GM18909 (cell line): ENCODE results near the gene RFX4.
A peak's percentile ranks its signal among the peaks of the same experiment; 100 is the strongest.

Experiments used
- ATAC-seq: cut with Tn5 transposase; IDR thresholded peaks from one replicate; pipeline ENCODE4 v1.9.1; 2021; ENCODE audit warnings: mild to moderate bottlenecking; ENCODE audit not compliant: unreplicated experiment, poor library complexity

Gene RFX4

GRCh38 chr12:106757623-106758348, 175.0 kb downstream of the RFX4 start:
- no peak for ATAC-seq

DNA sequence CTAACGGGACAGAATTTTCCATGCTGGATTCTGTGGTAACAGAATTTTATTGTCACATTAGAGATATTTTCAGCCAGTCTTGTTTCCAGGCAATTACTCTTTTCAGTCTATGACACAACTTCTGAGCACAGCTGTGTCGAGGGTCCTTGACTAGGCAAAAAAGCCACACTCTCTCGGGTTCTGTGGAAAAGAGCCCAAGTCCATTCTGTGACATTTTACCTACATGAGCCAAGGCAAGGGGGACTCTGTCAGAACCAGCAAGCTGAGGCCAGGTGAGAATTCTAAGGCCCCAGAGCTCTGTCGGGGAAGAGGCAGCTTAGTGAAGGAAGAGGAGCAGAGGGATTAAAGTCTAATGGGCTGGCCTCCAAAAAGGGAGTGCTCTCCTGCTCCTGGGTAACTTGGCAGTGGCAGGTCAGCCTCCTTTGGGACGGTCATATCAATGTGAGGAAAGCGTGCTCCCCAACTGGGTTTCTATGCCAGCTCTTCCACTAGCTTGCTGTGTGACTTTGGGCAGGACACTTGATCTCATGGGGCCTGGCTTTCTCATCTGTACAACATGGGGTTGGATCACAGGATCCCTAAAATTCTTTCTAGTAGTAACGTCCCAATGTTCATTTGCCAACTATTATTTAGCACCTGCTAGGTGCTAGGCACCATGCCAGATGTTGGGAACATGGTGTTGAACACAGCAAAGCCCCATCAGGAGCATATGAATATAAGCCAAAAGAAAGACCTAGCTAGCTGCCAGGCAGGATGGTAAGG, 175.7 kb downstream of the RFX4 start:
- no peak for ATAC-seq

- peak; percentile 25 for ATAC-seq
Measured at GRCh38 chr12:106759526-106760183, 176.9 kb downstream of the RFX4 start.

- peak; percentile 98 for ATAC-seq
Measured at GRCh38 chr12:106760184-106760531, 177.4 kb downstream of the RFX4 start.

- ATAC-seq: no peak
Measured at GRCh38 chr12:106764220-106764619, 181.4 kb downstream of the RFX4 start.

DNA sequence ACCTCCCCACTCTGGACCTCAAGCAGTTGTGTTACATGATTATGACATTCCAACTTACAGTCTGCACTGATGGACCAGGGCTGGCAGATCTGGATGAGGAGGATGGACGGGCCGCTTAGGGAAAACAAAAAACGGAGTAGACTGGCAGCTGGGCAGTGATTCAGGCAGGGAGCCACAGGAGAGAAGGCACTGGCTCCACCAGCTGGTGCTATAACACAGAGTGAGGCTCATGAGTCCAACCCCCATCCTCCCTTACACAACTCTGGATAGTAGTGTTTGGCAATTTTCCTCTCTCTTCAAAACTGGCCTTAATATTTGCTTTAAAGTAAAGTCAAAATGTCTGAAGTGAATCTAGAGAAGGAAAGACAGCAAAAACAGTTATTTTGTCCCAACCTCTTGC, 181.9 kb downstream of the RFX4 start:
- no peak for ATAC-seq

DNA sequence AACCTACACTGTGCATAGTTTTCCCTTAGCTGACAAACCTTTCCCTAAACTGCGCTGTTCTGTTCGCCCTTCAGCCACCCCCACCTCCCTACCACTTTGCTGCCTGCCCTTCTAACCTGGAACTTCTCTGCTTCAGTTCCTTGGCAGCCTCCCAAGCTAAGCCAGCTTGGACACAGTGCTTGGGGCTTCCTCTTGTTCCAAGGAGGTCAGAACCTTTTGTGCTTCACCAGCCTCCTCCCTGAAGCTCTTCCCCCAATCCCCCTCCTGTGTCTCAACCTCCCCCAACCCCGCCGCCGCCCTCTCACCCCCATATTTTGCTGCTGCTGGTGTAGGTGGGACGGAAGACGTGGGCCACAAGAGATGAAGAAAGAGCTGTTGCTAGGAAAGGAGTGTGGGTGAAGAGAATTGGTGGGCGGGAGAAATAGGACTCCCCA, 183.6 kb downstream of the RFX4 start:
- no peak for ATAC-seq

DNA sequence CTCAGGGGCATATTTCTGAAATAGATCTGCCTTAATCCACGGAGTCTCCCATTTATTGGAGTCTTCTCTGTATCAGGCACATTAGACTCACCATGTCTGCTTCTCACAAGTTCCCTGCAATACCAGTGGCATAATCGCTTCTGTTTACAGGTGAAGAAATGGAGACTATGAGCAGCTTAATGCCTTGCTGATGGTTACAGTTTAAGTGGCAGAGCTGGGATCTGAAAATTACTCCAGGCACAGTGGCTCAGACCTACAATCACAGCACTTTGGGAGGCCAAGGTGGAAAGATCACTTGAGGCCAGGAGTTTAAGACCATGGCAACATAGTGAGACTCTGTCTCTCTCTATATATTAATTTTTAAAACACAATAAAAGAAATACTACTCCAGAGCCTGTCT, 184.4 kb downstream of the RFX4 start:
- ATAC-seq: no peak

DNA sequence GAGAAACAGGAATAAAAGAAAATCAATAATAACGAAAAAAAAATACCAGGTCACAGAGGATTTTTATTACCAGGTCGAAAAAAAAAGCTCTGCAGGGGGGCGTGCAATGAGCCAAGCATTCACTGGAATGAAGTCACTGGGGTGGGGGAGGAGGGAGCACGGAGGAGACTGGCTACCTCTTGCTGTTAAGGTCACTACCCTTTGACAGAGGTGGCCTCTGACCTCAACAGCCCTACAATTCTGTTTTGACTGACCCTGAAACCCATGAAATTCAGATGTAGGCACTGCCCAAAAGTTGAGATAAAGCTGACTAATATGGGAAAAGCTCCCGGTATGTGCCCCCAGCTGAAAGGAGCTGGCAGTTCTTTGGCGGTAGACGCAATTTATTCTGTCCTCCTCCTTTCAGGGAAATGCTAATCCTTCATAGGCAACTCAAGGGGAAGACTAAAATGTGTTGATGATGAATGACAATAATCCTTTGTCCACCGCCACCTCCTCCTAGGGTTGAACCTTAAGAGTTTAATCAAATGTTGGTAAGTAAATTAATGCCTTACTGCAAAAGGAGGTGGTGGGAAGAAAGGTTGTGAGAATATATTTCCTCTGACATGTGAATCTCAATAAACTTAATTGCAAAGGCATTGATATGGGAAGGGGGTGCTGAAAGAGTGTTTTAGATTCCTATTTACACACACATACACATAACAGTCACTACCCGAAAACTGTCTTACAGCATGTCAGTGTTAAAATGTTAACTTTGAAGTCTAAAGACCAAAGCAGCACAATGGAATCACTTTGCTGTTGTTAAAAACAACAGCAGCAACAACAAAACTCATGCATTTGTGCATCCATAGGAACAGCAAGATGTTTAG, 185.4 kb downstream of the RFX4 start:
- ATAC-seq: no peak

GRCh38 chr12:106769078-106769477, 186.3 kb downstream of the RFX4 start:
- ATAC-seq: no peak

DNA sequence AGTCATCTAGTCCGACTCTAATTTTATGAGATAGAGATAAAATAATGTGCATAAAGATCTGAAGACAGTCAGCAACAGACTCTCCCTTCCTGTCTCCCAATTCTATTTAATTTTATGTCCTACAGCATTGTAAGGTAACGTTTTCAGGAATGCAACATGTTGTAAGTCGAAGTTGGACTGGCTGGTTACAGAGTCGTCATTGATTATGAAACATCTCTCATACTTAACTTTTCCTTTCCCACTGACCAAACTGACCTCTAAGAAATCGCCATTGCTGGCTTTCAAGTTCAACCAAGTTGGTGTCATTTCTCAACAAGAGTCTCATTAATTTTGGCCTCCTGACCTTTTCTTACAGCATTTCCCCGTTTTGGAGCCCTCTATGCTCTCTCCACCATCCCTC, 186.7 kb downstream of the RFX4 start:
- no peak for ATAC-seq

GRCh38 chr12:106771425-106771824, 188.6 kb downstream of the RFX4 start:
- no peak for ATAC-seq

DNA sequence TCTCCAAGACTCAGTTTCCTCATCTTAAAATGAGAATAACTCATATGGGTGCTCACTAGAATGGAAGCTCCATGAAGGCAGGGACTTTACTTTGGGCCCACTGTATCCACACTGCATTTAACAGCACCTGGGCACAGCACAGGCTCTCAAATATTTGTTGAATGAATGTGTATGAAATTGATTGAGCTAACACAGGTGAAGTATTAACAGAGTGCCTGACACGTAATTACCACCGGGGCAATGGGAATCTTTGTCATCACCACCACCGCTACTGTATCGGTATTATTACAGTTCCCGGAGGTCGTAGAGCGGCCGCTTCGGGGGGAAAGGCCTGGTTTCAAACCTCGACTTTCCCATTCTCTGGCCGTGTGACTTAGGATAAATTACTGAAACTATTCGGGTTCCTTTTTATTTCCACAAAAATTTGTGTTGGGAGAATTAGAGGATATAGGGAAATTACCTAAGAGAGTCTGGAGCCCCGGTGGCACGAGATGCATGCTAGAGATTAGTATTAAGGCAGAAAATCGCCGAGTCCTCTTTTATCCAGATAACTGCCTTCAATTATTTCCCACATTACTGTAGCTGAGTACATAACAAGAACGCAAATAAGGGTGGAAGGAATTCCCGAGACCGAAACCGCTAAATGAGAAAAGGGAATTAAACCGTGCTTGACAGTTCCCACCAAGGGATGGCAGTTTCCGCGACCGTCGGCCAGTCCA, 190.6 kb downstream of the RFX4 start:
- no peak for ATAC-seq

DNA sequence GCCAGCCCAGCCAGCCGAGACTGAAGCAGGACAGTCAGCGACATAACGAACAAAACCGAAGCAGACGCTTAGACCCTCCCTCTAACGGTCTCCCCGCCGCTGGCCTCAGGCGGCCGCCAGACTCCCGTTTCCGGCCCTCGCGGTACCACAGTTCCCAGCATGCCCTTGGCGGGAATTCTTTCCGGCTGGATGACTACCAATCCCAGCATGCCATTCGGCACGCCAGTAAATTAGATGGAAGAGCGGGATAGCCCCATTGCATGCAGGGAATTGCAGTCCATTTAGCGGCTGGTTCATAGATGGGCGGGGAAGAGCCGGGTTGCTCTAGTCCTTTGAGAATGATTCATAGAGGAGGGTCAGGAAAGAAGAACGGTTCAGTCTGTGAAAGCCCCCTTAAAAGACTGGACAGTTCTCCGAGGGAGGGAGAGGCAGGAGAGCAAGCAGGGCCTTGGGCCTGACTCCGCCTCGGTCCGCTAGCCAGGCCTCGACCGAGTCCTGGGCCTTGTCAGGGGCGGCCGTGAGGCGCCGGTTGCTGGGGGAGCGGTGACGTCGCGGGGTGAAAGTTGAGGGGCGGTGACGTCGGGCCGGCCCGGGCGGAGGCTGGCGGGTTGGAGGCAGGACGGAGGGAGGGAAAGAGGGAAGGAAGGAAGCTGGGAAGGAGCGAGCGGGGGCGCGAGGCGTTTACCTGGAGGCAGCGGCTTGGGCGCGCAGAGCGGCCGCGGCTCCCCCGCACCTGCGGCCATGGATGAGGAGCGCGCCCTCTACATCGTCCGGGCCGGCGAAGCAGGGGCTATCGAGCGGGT, 191.4 kb downstream of the RFX4 start, which contains the start of gene RIC8B:
Gene RIC8B (plus strand): TSS at position 678 of the 803 bp plus-strand sequence. CDS start 64 bp downstream, at position 742.
- ATAC-seq: peak; percentile 87

DNA sequence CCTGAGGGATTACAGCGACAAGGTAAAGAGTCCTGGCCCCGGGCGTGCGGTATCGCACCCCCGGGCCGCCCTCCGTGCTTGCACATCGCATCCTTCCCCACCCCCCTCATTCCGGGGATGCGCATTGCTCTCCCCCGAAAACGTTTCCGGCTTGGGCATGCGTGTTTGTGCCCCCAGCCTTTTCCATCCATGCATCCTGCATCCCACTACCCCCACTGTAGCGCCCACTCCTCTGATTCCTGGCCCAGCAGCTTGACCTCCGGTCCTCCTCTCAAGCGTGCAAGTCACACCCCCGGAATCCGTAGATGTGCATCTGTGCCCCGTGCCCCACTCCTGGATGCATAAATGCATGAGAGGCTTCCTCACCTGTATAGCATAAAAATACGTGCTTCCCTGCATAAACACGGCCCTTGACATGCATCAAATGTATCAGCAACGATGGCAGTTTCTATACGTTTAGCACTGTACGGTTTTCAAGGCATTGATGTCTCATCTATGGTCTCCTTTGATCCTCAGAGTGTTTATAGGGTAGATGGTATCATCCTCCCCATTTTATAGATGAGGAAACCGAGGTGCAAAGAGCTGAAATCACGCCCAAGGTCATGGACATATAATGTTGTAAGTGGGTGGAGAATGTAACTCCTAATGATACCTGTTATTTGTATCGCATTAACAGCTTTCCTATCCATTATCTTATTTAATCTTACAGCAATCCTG, 192.2 kb downstream of the RFX4 start:
- ATAC-seq: peak; percentile 1

DNA sequence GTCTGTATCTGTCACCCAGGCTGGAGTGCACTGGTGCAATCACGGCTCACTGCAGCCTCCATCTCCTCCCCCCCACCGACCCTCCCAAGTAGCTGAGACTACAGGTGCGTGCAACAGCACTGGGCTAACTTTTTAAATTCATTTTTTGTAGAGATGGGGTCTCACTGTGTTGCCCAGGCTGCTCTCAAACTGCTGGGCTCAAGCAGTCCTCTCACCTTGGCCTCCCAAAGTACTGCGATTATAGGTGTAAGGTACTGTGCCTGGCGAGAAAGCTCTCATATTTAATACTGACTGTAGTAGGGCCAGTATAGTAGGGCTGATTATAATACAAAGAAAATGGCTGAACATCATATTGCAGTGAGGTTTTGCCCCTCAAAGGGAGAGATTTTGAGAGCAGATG, 194.1 kb downstream of the RFX4 start:
- ATAC-seq: no peak

DNA sequence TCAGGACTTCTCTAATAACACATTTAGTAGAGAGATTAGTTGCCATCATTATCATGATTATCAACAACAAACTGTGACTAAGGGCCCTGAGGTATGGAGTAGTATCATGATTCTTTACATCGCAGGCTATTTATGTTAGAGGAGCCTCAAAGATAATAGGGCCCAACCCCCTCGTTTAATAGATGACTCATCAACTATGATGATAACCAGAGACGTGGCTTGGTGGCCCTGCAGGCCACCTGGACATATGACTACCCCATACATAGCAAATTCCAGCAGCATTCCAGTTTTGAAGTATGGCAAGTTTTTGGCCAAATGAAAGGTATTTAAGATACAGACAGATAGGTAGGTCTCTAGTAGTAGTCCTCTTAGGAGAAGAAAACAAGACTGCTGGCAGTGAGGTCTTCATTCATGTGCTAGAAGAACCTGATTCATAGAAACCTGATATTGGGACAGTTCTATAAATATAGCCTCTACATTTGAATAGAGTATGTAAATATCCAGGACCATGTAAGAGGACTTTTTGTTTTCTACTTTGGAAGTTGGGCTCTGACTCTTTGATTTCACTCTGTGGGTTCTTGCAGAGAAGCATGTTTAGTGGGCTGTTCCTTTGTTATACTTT, 197.3 kb downstream of the RFX4 start:
- ATAC-seq: no peak

- ATAC-seq: no peak
Measured at GRCh38 chr12:106782619-106783018, 199.8 kb downstream of the RFX4 start.
